ENCODE results near the gene ALPG.
"Not testable (repeated sequence)": the region's sequence is repeated elsewhere in the genome, so short reads cannot be mapped to it uniquely, and the experiment has no call there.

The ALPG gene

DNA sequence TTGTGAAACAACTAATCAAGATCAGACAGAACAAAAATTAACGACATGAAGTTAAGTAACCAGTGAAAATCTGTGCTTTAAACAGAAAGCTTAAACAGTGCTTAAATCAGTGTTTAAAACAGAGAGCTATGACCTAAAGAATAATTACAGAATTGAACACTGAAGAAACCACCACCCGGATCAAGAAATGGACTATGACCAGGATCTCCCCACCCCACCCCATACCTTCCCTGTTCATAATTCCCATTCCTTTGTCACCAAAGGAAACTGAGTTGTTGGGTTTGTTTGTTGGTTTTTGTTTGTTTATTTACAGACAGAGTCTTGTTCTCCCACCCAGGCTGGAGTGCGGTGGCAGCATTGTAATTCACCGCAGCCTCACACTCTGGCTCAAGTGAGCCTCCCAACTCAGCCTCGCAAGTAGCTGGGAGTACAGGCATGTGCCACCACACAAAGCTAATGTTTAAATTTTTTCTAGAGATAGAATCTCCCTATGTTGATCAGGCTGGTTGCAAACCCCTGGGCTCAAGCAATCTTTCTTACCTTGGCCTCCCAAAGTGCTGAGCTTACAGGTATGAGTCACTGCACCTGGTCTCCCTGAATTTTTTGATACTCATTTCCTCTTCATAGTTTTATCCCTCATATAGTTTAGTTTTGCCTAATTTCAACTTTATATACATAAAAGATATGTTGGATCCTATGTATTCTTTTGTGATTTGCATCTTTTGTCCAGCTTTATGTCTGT lies 8.2 kb upstream of the ALPG start:
- DNase-seq = no peak

DNA sequence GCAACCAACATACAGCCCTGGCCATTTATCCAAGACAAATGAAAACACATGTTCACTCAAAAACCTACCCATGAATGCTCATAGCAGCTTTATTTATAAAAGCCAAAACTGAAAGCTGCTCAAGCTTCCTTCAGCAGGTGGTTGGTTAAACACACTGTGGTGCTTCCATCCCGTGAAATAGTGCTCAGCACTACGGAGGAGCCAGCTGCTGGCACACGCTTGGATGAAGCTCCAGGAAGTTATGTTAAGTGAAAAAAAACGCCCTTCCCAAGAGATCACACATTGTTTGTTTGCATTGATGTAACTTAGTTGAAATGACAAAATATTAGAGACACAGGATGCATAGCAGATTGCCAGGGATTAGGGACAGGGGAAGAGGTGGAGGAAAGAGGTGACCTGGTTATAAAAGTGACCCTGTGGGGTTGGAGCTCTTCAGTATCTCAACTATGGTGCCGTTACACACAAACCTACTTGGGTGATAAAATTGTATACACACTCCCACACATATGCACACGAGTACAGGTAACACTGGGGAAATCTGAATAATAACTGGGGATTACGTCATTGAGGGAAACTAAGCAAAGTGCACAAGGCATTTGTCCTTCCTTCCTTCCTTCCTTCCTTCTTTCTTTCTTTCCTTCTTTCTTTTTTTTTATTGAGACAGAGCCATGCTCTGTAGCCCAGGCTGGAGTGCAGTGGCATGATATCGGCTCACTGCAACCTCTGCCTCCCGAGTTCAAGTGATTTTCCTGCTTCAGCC lies 6.2 kb upstream of the ALPG start:
- no peak for DNase-seq

DNA sequence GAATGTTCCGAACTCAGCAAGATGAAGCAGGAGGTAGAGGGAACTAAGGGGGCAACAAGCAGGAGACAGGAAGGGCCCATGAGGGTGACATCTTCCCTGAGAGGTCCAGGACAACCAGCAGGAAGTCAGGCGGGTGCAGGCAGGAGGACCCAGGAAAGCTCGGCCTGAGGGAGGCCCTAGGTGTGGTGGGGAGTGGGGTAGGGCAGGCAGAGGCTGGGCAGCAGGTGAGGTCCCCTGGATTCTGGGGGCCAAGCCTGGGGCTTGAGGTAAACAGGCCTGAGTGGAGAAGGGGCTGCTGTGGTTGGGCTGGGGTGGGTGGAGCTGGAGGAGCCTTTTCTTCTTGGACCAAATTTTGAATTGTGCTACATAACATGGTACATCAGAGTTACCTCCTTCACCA lies 4.1 kb upstream of the ALPG start:
- DNase-seq = no peak

DNA sequence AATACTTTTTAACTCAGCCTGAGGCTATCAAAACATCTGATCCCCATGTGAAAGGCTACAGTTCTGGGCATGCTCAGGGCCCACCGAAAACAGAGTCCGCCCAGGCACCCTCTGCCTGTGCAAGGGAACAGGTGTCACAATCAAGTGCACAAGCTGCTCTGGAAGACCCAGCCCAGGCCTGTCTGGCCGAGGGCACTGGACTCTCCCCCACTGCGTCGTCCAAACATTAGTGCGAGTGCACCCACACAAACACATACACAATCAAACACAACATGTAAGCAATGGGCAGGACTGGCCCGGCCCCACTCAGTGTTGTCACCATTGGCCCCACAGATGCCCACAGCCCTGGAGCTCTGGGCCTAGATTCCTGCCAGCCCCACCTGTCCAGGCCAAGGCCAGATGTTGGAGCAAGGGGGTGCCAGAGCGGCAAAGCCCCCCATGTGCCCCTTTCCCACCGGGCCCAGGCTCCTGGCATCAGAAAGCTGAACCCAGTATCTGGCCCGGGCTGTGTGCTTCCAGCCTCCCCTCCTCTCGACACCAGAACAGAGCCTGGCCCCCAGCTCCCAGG lies 617 bp upstream of the ALPG start:
- DNase-seq = no peak

DNA sequence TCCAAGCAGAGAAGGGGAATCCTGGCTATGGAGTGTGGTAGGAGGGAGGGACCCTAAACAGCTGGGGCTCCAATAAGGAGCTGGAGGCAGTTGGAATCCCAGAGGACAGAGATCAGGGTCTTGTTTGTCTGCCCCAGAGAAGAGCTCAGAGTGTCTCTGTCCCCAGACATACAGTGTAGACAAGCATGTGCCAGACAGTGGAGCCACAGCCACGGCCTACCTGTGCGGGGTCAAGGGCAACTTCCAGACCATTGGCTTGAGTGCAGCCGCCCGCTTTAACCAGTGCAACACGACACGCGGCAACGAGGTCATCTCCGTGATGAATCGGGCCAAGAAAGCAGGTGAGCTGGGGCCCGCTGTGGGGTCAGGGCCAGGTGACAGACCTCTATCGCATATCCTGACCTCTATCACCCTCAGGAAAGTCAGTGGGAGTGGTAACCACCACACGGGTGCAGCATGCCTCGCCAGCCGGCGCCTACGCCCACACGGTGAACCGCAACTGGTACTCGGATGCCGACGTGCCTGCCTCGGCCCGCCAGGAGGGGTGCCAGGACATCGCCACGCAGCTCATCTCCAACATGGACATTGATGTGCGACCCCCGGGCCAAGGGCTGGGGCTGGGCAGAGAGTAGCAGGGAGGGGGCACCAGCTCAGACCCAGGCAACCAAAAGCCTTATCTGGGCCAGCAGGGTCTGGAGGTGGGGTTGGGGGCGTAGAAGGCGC lies 945 bp downstream of the ALPG start:
- not testable (repeated sequence) for DNase-seq

DNA sequence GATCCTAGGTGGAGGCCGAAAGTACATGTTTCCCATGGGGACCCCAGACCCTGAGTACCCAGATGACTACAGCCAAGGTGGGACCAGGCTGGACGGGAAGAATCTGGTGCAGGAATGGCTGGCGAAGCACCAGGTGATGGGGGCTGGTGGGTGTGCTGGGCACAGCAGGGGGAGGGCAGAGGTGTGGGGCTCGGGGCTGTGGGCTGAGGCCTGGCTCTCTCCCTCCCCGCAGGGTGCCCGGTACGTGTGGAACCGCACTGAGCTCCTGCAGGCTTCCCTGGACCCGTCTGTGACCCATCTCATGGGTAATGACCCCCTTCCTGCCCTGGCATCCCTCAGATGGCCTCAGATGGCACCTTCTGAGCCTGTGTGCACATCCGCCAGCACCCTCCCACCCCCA lies 1.6 kb downstream of the ALPG start:
- not testable (repeated sequence) for DNase-seq

DNA sequence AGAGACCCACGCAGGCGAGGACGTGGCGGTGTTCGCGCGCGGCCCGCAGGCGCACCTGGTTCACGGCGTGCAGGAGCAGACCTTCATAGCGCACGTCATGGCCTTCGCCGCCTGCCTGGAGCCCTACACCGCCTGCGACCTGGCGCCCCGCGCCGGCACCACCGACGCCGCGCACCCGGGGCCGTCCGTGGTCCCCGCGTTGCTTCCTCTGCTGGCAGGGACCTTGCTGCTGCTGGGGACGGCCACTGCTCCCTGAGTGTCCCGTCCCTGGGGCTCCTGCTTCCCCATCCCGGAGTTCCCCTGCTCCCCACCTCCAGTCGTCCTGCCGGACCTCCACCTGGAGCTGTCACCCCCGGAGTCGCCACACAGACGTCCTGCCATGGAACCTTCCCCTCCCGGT lies 3.0 kb downstream of the ALPG start:
- not testable (repeated sequence) for DNase-seq

DNA sequence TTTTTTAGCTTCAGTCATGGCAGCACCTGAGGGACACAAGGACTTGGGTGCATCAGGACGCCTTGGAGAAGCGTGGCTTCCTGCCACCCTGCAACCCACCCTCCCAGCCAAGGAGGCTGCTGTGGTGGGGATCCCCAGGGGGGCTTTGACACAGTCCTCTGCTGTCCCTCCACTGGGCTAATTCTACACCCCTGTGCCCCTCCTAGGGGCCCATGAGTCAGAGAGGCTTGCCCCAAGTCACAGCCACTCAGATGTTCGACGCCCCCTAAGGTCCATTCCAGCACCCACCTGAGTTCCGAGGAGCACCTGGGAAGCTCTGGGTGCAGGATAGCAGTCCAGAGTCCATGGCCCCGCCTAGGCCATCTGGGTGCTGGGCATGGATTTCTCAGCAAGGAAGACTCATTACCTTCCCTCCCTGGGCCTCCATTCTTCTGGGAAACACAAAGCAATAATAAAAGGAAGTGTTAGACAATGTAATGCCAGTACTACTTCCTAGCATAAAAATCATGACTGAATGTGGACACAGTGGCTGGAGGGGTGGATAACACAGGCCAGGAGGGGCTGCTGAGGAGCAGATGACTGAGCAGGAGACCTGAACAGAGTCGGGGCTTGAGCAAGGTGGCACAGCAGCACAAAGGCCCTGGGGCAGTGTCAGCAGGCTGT lies 3.7 kb downstream of the ALPG start:
- DNase-seq = no peak

DNA sequence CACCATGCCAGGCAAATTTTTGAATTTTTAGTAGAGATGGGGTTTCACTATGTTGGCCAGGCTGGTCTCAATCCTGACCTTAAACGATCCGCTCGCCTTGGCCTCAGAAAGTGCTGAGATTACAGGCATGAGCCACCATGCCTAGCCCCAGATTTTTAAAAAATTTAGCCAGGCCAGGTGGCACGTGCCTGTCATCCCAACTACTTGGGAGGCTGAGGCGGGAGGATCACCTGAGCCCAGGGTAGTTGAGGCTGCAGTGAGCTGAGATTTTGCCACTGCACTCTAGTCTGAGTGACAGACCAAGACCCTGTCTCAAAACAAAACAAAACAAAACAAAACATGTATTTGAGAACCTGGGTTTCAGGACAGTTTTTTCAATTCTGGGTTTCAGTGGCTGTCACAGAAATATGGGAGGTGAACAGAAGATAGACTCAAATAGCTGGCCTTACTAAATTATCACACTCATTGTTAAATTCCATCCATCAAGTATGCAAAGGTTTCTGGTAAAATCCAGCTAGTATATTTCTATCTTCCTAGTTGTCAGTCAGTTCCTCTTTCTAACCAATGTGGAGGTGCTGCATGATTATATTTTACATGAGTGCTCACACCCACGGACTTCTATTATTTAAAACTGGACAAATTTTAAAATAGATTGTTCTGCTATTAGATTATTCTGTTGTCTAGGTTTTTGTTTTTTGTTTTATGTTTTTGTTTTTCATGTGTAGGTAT lies 5.4 kb downstream of the ALPG start:
- DNase-seq = no peak

DNA sequence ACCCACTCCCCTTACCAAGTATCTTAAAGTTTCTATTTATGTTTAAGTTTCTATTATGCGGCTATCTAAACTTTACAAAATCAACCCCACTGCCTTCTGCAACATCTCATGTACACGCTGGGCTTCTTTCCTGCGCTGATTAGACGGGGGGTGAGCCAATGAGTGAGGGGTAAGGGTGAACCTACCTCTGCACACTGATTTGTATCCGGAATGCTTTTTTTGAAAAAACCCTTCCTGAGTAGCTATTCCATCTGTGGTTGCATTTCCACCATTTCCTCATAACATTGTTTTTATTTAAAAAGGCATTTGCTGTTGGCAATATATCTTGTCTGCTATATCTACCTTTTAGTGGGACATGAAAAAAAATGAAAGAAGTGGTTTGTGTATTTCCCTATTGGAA lies 6.3 kb downstream of the ALPG start:
- DNase-seq = no peak

DNA sequence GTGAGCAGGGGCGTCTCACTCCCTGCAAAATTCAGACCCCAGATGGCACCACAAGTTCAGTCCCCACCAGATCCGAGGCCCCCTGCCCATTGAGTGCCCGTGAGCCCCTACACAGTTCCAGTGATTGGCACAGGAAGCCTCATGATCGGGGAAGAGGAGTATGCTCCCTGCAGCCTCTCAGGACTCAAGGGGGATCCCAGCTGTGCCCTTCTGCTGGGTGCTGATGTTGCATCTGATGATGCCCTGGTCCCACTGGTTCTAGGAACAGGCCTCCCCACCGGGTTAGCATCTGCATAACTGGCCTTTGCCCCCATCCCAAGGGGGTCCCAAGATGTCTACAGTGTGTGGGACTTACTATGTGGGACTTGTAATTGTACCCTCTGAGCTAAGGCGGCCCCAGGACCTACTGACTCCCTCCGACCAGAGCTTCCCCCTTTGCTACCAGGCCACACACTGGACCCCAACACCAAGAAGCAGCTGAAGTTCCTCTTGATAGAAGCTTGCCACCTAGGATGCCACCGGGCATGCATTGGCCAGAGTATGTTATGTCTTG lies 8.6 kb downstream of the ALPG start:
- no peak for DNase-seq

DNA sequence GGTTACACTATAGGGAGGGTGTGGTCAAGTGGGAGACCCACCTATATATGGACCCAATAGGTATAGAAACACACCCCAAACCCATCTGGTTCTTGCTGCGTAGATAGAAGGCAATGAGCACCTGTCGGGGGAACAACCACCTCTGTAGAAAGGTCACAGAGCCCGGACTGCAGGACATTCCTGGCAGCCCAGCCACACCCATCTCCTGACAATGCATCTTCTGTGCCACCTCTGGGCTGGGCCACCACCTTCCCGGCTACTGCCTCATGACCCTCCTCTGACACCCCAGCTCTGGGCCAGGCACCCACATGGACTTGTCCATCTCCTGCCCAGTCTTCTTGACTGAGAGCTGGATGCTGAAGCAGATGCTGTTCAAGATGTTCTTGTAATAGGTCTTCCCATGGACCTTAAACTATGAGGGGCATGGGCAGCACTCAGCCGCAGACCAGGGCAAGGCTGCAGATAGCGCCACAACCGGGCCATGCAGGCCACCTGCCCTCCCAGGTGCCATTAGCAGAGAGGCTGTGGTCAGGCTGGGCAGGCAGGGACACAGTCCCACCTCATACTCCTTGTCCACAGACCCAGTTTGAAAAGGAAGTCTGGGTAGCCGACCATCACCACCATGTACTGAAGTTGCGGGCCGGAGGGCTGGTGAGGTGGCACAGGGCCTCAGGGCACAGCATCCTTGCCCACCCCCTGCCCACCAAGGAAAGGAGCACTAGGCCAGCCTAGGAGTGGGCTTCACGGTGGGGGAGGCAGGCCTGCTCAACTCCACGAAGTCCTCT lies 9.3 kb downstream of the ALPG start:
- DNase-seq = no peak

DNA sequence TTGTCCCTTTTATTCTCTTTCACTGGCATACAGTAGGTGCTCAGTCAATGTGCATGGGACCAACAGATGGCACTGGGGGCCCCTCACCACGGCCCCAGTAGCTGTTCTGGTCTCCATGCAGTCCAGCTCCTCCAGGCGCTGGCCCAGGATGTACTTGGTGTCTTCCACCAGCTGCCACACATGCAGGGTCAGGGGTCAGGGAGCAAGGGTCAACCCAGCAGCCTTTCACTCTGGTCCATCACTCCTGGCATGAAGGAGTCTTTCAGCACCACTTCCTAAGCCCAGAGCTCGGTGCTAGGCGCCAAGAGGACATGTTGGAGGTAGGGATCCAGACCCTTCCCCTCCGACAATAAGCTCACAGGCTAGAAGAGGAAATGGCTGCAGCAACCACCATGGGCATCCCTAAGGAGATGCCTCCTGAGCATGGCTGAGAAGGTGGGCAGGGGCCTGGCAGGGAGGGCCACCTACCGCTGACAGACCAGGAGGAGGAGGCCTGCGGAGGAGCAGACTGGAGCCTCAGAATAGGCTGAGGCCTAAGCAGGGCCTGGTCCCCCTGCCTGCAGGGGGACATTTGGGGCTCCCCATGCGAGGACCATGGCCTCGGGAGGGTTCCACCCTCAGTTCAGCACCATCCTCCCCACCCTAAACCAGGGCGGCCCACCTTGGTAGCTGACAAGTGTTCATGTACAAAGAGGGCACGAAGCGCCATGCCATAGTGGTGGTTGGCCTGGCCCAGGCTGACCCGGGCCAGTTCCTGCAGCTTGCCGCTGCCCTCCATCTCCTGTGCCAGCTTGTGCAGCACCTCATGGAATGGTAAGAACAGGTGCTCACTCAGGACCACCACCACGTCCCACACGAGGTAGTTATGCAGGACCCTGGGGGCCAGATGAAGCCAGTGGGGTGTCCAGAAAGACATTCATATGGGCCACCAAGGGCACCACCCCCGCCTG lies 10.2 kb downstream of the ALPG start:
- DNase-seq = no peak

DNA sequence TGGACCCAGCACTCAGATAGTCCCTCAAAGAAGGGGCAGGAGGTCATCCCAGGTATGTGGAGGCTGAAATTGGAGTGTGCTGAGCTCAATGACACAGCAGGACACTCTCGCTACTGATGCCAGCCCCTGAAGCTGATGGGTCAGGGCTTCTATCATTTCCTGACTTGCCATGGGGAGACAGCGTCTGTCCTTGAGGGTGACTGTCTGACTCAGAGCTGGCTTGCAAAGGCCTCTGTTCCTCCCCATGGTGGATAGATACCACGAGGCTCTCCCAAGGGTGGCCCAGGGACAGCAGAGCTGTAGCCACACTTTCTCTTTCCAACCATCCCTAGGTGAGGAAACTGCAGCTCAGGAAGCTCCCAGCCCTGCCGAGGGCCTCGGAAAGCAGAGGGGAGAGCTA lies 10.8 kb downstream of the ALPG start:
- DNase-seq = no peak

DNA sequence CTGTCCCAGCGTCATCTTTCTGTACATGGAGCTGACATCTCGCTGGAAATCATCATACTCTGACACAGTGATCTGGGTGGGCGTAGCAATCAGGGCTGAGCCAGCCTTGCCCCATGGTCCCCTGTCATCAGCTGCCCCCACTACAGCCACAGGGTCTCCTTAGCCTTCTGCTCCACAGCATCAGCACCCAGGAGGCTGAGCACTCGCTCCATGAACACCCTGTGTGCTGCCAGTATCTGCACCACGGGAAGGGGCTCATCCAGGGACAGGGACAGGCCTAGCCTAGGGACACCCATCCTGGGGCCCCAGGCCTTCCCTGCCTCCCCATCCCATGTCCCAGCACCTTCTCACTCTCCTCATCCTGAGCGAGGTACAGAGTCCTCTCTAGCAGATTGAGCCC lies 11.4 kb downstream of the ALPG start:
- DNase-seq = no peak

DNA sequence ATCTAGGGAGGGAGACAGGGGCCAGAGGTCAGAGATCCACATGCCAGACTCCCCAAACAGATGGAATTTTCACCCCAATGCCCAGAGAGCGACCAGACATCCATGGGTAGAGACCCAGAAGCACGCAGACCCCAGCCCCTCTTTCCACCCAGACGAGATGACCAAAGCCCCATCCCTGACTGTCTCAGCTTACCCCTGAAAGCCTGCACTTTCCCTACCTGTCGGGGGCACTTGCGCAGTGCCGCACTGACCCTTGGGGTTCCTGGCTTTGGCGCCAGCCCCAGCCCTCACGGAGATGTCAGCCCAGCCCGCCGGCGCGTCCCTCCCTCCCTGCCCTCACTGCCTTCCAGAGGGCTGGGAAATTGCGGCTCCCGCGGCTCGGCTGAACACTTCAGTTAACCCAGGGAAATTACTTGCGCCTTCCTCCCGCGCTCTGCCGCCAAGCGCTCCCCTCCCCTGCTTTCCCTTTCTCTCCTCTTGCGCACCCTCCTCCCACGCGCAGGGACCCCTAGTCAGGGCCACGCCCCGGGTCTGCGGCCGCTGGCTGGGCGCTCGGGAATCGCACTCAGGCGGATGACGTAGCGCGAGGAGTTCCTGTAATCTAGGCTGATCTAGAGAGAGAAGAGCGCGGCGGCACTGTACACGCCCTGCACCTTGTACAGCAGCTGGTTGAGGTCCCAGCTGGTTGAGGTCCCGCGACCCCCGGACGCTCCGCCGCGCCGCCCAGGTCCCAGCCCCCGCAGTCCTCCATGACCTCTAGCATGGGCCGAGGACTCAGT lies 12.0 kb downstream of the ALPG start:
- no peak for DNase-seq

DNA sequence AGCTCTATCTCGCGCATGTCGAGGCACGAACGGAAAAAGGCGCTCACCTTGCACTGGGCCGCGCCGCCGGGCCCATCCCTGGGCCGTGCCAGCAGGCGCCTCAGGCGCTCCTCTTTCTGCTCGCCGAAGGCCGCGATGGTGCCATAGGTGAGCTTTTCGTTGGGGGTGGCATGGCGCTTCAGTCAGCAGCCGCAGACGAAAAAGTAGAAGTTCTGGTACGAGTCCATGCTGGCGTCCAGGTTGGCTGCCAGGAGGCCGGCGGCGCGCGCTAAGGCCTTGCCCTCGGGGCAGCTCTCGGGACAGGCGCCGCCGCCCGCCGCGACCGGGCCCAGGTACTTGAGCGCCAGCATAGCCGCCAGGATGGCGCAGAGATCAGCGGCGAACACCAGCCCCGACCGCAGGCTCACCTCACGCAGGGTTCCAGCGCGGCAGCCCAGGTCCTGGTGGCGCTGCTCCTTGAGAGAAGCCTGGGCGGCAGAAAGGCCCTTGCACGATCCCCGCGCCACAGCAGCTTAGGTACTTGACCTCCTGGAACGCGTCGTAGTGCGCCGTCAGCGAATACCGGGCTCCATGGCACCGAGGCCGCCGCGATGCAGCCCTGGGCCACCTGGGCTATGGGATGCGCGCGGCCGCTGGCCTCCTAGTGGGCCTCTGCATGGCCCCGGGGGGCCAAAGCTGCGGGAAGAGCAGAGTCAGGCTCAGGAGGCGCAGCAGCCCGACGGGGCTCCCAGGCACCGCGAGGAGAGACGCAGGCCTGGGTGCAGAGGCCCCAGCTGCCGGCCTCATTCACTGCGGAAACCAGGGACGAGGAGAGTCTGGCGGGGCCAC lies 12.8 kb downstream of the ALPG start:
- DNase-seq = no peak

DNA sequence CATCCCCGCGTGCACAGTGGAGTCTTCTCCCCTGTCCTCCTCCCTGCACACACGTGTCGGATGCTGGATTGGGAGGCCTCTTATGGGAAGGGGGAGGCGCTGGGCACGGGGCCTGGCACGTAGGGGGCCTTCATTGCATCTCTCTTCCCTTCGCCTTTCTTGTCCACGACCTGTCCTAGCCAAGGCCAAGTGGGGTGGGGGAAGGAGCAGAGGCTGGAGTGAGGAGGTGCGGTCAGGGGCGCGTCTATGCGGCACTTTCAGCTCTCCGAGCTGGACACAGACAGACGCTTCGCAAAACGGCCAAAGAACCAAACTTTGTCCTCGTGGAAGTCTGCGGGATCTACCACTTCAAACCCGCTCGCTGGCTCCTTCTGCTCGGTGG lies 13.4 kb downstream of the ALPG start:
- DNase-seq = no peak

Data from stimulated activated CD4-positive, alpha-beta T cell treated with anti-CD3 and anti-CD28 coated beads, Interleukin-2, amount 100 ng/mL, for 48 hours (primary cell).